ENCODE data around the gene VIL1.

The VIL1 gene

DNA sequence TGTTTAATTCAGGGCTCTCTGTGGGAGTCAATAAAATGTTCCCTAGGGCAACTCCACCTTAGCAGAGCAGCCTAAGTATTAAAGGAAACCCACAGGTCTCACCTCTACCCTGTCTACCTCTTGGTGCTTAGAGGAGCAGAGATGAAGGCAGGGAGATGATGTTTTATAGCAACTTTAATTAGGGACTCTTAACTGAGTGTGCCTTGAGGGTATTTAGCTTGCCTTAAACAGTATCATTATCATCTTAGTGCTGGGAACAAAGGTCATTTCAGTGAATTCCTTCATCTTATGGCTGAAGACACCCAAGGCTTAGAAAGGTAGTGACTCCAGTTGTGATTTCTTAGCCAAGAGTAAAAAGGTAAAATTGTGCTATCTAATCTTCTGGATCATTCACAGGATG is 26.7 kb downstream of the VIL1 start:
- no peak for DNase-seq

DNA sequence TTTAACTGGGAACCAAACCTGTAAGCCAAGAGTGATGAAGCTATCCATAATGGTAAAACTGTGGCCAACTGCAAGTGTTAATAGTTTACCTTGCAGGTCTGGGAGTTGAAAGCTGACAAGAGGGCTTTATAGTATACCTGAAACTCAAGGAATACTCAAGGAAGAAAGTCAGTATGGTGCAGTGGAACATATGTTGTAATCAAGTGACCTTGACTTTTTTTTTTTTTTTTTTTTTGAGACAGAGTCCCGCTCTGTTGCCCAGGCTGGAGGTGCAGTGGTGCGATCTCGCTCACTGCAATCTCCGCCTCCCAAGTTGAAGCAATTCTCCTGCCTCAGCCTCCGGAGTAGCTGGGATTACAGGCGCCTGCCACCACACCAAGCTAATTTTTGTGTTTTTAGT is 27.6 kb downstream of the VIL1 start:
- no peak for DNase-seq

DNA sequence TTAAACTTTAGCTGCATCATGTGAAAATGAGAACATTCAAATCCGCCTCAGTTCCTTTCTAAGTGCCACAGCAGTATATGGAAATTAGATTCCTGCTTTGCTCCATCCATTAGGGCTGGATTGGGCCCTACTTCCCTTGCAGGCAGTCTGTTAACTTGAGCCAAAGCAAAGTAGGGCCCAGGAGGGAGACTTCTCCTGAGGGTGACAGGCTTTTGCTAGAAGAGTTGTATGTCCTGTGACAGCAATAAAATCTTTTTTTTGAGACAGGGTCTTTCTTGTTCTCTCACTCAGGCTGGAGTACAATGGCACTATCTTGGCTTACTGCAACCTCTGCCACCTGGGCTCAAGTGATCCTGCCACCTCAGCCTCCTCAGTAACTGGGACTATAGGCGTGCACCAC is 28.1 kb downstream of the VIL1 start:
- DNase-seq: no peak

DNA sequence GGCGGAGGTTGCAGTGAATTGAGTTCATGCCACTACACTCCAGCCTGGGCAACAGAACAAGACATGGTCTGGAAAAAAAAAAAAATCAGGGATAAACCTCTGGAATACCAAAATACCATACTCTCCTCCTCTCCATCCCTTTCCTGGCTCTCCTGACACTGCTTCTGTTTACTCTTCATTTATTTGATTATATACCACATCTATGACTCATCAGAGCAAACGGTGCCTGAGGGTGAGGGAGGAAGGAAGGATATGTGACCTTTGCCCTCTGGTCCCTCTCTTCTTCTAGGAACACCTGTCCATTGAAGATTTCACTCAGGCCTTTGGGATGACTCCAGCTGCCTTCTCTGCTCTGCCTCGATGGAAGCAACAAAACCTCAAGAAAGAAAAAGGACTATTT is 30.0 kb downstream of the VIL1 start:
- no peak for DNase-seq

DNA sequence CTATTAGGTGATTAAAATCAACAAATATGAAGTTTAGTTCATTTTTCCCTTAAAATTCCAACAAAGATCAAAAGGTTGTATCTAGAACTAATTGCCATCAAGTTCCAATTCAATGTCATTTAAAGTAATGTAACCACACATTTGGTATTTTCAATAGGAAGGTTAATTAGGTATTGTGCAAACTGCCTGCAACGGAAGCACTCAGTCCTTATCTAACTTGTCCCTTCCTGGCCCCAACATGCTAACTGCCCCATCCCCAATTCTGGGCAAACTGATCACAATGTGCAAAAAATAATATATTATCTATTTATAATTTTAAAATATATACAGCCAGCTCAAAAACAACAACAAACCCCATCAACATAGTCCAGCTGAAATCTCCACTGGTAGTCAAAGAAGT is 33.2 kb downstream of the VIL1 start:
- DNase-seq: no peak

DNA sequence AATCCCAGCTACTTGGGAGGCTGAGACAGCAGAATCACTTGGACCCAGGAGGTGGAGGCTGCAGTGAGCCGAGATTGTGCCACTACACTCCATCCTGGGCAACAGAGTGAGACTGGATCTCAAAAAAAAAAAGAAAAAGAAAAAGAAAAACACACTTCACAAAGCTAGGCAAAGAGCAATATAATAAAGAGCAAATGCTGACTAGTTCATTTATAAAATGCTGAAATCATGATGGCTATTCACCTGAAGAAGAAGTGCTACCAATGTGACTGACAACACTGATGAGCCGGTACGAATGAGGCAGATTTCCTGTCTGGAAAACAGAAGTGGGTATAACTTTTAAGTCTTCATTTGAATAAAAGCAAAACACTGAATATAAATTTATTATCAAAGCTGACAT is 37.9 kb downstream of the VIL1 start:
- no peak for DNase-seq

DNA sequence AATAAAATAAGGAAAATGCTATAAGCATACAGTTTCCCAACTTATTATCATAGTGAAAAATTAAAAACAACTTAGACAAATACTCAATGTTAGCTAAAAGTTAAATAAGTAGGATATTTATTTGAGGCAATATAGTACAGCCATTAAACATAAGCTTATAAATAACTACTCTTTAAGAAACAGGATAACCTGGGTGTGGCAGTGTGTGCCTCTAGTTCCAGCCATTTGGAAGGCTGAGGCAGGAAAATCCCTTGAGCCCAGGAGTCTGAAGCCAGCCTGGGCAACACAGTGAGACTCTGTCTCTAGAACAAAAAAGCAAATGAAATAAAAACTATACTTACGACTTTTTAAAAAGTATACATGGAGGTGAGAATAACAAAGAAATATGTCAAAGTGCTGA is 39.7 kb downstream of the VIL1 start:
- no peak for DNase-seq

DNA sequence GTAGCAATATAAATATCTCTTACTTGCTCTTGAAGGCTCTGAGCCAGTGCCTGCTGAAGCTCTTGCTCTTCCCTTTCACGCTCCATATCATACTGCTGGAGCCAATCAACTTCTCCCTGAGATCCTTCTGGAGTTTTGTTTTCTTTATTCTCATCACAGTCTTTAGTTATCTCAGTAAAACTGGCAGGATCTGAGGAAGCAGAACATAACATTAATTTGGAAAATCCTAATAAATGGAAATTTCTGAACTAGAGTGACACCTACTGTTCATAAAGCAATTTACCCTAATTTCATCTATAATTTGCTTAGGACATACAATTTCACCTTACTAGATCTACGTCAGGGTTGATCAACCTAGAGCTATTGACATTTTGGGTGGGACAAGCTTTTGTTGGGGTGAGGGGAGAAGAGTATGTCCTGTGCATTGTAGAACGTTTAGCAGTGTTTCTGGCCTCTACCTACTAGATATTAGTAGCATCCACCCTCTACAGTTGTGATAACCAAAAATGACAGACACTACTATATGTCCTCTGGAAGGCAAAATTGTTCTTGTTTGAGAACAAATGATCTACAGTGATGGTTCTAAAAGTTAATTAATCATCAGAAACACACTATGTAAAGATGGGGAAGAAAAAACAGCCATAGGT is 47.2 kb downstream of the VIL1 start:
- no peak for DNase-seq

DNA sequence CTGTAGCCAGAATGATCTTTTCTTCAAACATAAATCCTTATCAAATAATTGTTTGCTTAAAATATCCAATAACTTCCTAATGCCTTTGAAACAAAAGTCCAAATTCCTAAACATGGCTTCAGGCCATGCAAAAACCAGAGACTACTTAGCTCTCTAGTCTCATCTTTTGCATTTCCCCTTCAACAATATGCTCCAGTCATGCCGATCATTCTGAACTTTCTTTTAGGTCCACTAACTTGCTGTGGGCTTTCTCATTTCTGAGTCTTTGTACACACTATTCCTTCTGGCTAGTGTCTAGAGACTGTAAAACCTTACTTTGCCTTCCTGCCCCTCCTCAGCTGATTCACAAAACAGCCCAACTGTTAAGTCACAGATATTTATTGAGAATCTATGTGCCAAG is 51.5 kb downstream of the VIL1 start:
- no peak for DNase-seq

DNA sequence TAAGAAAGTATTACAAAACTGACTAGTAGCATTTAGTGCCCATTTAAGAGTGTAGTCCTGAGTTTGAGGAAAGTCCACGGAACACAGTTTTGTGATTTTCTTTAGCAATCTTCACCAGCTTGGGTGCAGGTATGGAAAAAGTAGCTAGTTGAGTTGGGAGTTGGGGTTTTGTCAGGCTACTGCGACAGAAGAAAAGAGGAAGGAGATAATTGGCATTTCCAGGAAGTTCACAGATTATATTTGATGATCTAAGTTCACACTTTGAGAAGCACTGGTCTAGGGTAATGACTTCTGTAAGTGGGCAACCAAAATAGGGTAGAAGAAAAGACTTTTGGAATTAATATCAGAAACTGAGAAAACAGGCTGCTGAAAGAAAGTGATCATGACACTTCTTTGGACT is 52.1 kb downstream of the VIL1 start:
- DNase-seq: no peak

DNA sequence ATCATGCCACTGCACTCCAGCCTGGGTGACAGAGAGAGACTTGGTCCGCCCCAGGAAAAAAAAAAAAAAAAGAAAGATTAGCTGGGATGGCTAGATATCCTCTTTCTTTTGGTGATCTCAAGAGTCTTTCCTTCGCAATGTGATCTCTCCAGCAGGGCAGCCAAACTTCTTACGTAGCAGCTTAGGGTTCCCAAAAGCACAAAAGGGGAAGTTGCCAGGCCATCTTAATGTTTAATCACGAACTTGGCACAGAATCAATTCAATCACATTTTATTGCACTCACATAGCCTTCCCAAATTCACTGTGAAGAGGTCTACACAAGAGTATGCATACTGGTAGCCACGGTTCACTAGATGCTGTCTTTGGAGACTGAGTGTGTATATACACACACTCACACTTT is 53.1 kb downstream of the VIL1 start:
- no peak for DNase-seq

DNA sequence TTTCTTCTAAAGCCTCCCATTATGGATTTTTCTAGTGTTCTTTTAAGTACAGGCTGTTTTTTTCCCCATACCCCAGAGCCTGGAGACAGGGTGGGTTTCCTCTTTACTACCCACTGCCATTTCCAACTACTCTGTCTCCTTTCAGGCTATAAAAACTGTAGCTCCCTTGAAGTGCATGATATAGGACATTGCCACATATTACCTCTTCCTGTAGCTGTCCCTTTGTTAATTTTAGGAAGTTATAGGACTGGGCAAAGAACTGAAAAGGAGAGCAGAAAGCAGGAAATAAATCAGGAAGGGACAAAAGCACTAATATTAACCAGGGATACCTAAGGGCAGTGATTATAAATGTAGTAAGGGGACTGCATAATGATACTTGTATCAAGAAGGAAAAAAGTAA is 54.1 kb downstream of the VIL1 start:
- DNase-seq: no peak

DNA sequence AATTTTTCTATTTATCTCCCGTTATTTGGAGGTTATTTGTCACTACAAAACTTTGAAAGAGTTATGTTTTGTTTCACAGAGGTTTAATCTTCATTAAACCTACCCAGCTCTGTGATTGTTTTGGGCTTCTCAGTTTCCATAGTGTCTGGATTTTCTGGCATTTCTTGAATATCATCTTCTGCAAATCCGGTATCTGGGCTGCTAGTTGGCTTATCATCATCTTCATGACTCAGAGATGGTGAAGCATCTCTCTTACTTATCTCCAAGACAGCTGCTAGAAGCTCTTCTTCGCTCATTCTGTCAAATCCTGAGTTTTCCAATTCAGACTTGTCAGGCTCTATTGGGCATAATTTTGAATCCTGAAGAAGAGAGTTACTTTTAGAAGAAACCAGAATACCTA is 55.6 kb downstream of the VIL1 start:
- DNase-seq: no peak

DNA sequence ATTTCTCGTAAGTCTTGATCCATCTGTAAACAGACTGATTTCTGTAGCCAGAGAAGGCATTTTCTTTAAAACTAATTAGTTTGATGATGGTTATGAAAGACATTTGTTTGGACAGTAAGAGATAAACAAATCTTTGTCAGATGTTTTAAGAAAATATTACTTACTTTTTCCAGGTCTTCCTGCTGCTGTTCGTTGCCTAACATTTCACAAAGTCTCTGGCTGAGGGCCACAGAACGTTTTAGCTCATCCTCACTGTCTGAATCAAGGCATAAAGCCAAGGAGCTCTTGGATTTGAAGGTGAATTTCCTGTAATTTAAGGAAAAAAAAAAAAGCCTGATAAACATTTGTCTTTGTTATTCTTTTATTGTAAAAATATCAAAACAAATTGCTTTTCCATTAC is 57.8 kb downstream of the VIL1 start:
- DNase-seq: no peak

DNA sequence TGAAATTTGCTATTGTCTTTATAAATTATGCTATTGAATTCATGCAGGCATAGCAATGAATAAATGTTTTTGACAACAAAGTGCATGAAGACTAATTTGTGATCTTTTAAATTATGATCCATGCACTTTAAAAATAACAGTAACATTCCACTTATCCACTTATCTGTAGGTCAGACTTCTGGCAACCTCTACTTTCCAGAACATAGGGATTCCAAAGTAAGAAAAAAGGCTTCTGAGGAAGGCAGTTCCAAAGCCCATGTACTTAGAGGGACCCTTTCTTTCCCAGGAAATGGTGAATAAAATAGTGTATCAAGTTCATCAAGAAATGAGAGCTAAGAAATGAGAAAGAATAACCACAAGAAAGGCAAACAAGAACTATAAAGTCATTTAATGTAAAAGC is 58.3 kb downstream of the VIL1 start:
- no peak for DNase-seq

DNA sequence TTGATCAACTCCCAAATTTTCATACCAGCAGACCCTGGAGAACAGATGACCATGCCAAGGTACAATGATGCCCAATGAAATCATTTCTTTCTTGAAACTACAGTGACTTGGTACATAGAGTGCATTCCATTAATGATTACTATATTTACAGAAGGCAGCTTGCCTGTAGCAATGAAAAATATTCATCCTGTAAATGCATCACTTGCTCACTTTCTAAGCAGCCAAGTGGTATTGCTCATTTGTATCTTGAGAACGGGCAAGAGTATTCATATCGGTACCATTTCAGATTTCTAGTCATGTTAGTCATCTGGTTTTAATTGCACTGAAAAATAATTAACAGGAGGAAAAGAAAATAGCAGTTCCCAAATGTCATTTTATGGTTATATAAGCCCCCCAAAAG is 59.6 kb downstream of the VIL1 start:
- DNase-seq: no peak

DNA sequence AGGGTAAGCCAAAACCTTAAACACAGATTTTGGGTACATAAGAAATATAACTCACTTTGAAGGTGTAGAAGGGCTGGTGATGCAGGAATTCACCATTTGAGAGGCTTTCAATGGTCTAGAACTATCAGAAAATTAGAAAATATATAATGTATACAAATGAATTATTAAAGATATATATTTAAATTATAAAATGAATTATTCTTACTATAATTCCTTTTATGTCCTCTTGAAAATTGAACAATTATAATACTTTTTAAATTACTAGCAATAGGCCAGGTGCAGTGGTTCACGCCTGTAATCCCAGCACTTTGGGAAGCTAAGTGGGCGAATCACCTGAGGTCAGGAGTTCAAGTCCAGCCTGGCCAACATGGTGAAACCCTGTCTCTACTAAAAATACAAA is 60.7 kb downstream of the VIL1 start:
- DNase-seq: no peak

DNA sequence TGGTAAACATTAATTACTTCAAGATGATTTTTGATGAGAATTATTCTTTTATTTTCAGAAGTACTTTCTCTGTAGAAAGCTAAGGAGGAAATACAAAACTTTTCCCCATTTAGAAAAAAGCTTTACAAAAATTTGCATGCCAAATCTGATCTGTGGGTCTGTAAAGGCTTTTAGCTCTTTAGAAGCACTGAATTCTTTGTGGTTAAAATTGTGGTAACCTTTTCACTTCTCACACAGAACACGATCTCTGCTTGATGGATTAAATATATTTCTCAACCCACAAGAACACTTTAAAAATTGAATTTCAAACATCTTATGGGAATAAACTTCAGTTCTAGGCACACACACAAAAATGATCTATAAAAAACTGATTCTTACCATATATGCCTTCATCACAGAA is 63.7 kb downstream of the VIL1 start:
- no peak for DNase-seq

DNA sequence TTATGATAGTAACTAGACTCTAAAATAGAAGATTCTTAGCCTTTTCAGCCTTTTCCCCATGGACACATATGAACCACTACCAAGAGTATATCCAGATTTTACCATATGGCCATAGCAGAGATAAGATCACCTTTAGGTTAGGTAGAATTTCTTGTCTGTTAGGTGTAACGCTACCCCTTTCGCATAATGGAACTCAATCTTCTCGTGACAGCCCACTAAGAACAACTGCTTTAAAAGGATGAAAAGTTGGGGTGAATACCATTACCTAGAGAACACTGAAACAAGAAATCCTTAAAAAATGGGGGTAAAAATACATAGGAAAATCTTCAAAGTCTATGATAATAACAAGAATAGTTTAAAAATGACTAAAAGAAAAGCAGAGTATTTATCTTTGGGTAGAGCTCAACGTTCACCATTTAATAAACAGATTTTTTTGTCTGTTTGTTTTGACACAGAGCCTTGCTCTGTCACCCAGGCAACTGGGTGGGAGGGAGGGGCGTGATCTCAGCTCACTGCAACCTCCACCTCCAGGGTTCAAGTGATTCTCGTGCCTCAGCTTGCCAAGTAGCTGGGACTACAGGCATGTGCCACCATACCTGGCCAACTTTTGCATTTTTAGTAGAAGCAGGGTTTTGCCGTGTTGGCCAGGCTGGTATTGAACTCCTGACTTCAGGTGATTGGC is 67.2 kb downstream of the VIL1 start:
- DNase-seq: no peak

DNA sequence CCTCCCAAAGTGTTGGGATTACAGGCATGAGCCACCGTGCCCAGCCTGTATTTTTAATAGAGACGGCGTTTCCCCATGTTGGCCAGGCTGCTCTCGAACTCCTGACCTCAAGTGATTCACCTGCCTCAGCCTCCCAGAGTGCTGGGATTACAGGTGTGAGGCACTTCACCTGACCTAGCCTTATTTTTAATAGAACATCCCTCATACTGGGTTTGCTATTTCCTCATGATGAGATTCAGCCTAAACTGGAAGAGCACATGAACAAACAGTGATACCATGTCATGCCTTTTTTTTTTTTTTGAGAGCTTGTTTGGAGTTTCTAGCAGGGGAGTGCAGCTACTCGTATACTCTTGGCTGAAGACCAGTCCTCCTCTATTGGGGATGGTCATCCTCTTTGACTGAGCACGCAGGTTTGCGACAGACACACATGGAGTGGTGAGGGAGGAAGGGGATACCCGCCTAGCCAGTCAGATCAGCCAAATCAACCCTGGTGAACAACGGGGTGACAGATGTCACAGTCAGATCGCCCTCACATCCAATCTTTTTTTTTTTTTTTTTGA is 81.7 kb downstream of the VIL1 start:
- DNase-seq: no peak

DNA sequence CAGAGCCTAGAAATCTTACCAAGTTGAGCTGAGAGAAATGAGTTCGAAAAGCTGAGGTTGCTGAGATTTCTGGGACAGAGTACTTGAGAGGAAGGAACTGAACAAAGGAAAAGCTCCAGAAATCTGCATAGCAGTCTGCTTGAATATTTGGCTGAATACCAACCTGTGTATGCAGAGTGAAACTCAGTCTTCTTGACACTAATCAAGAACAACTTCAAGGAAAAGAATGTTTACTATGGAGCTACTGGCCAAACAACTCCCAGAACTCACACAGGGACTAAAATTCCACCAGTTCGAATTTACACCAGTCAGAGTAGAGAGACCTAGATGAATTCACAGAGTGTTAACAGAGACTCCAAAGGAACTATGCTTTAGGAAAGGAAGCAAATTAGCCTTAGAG is 82.7 kb downstream of the VIL1 start:
- DNase-seq: no peak

Measured in activated T-cell treated with anti-CD3 and anti-CD28 coated beads, Interleukin-2, amount 50 U/mL, for 48 hours (primary cell).